Measurements from ENCODE around the gene PKP3.

GRCh38 chr11:416757-417621 is 23.0 kb downstream of the PKP3 start:
- TF ChIP-seq ZNF263 (CRISPR knock-in tag; IDR thresholded peaks at IDR 0.05; ENCODE audit: borderline replicate concordance), result no peak
- no peak for TF ChIP-seq ZNF444 (CRISPR knock-in tag; IDR thresholded peaks at IDR 0.05)
- no peak for TF ChIP-seq TCF3 (CRISPR knock-in tag; IDR thresholded peaks at IDR 0.05)
- TF ChIP-seq SMAD3 (CRISPR knock-in tag; conservative IDR thresholded peaks at IDR 0.05), result no peak
- no peak for TF ChIP-seq GMEB1 (CRISPR knock-in tag; IDR thresholded peaks at IDR 0.05)
- no peak for TF ChIP-seq RFX5 (IDR thresholded peaks at IDR 0.05; ENCODE audit: low read depth, low read length)
- TF ChIP-seq, protein P1, sequence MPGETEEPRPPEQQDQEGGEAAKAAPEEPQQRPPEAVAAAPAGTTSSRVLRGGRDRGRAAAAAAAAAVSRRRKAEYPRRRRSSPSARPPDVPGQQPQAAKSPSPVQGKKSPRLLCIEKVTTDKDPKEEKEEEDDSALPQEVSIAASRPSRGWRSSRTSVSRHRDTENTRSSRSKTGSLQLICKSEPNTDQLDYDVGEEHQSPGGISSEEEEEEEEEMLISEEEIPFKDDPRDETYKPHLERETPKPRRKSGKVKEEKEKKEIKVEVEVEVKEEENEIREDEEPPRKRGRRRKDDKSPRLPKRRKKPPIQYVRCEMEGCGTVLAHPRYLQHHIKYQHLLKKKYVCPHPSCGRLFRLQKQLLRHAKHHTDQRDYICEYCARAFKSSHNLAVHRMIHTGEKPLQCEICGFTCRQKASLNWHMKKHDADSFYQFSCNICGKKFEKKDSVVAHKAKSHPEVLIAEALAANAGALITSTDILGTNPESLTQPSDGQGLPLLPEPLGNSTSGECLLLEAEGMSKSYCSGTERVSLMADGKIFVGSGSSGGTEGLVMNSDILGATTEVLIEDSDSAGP (CRISPR knock-in tag; IDR thresholded peaks at IDR 0.05), result no peak
- no peak for TF ChIP-seq ZC3H8 (IDR thresholded peaks at IDR 0.05)
- TF ChIP-seq MAX (CRISPR knock-in tag; IDR thresholded peaks at IDR 0.05), result no peak
- TF ChIP-seq CUX1 (CRISPR knock-in tag; IDR thresholded peaks at IDR 0.05), result no peak
- no peak for TF ChIP-seq ZKSCAN1 (IDR thresholded peaks at IDR 0.05; ENCODE audit: low read depth, low read length)
- TF ChIP-seq ZZZ3 (IDR thresholded peaks at IDR 0.05), result no peak

Data from K562 (cell line).